Gastroesophageal sphincter (tissue), 3 donors: ENCODE measurements around the gene CHTF8.
A peak's percentile ranks its signal among the peaks of the same experiment; 100 is the strongest.

ENCODE experiments used
- CTCF ChIP-seq, 4 experiments: fragments of 200-600 bp in 2 of 4; fragments of 450-650 bp in 2 of 4; sonication (generic) in 1 of 4; IDR thresholded peaks; one replicate each; pipeline ENCODE4 v1.5.1; 2017 to 2019; ENCODE audit warnings: antibody characterized with exemption in 4 of 4, mild to moderate bottlenecking in 2 of 4, moderate library complexity in 2 of 4
- POLR2A ChIP-seq, 2 donors: fragments of 450-650 bp; IDR thresholded peaks; one replicate each; pipeline ENCODE4 v1.6.1; 2017; ENCODE audit warnings: antibody characterized with exemption in 2 of 2, mild to moderate bottlenecking in 2 of 2, moderate library complexity in 1 of 2

- no peak for TF ChIP-seq POLR2A (IDR thresholded peaks at IDR 0.05)
- peak; percentile 49 to 78 (median 73) for TF ChIP-seq CTCF (IDR thresholded peaks at IDR 0.05)
These were observed 8.5 kb downstream of the CHTF8 start for GRCh38 chr16:69123910-69124309.
